ENCODE data around the gene SYNCRIP. TPM values are rescaled to one million over a fixed set of nuclear protein-coding genes. Genes with fewer than 3 reads are reported as not detected.

SYNCRIP gene
- total and polyA plus RNA-seq, 2 of the 13 experiments (the other 11 are each of a cell fraction or from before 2014, with no cell fraction given) = 8.1 to 112 TPM

- peak; percentile 78 to 86 for TF ChIP-seq MAFK (conservative IDR thresholded peaks at IDR 0.05 in 1 of 2, IDR thresholded peaks at IDR 0.05 in 1 of 2; ENCODE audit: low read length in 2 of 2)
- TF ChIP-seq SIX1 (CRISPR knock-in tag; IDR thresholded peaks at IDR 0.05; ENCODE audit: borderline replicate concordance) = no peak
- TF ChIP-seq MAFF (IDR thresholded peaks at IDR 0.05; ENCODE audit: low read depth, low read length) = peak; percentile 76
- peaks cover 0 to 4% of the 10 kb centered on the region in 2 experiments; a peak in 1 of 5 replicates for H3K27me3 ChIP-seq (ENCODE audit: control insufficient read depth in 1 of 2, insufficient read depth in 2 of 2, low read length in 2 of 2)
- peak overlapping the region in 1 of 3 experiments; percentile 89; a peak in 1 of 6 replicates for H3K4me3 ChIP-seq (replicated peaks in 1 of 3; ENCODE audit: insufficient read depth in 1 of 3, low read depth in 2 of 3, low read length in 3 of 3)
- intact Hi-C loops (cut with micrococcal nuclease; ENCODE audit: unreplicated experiment) = loop anchor here (5.0 kb wide), 2 partner anchors 34 to 86 kb away; no protein-coding TSS in a partner anchor
- 0 out of 5 replicates have a peak, but pooled peaks cover 0 to 2% of the 10 kb centered on the region in 2 experiments for H3K36me3 ChIP-seq (replicated peaks in 1 of 2; ENCODE audit: control insufficient read depth in 1 of 2, insufficient read depth in 2 of 2, low read length in 2 of 2)
- H3K27ac ChIP-seq (ENCODE audit: extremely low read length, insufficient read depth, low read length) = no peak overlapping the region
- no peak for ATAC-seq
- FAIRE-seq = no peak
- POLR2A ChIA-PET = interaction anchor here (1.6 to 3.7 kb wide), 2 partner anchors 86 to 186 kb away, joined by 4 to 44 read pairs; no protein-coding TSS in a partner anchor
- H3K9me3 ChIP-seq (ENCODE audit: low read length) = no peaks in the 10 kb centered on the region
- DNase-seq (ENCODE audit: low spot score) = no peak
- peak overlapping the region; percentile 89 for H3K4me2 ChIP-seq (ENCODE audit: low read depth, low read length)
- no TSS peak for BruUV-seq (replicated peaks)
- CTCF ChIA-PET (ENCODE audit: low intra/inter-chr PET ratio, low total read pairs) = no interaction called here
- no peak overlapping the region for H2AFZ ChIP-seq (ENCODE audit: low read length)
- 97% methylated on average over 1 of the region's 1 CpG for WGBS (ENCODE audit: low lambda C conversion rate)
- H3K4me1 ChIP-seq (ENCODE audit: insufficient read depth, low read length) = peaks cover 34% of the 10 kb centered on the region
- peaks cover 54% of the 10 kb centered on the region for H3K79me2 ChIP-seq (ENCODE audit: insufficient read depth, low read length)
- peaks cover 15% of the 10 kb centered on the region; the same call in 1 of the 2 replicates for H4K20me1 ChIP-seq (ENCODE audit: insufficient read depth, low read length)
- in situ Hi-C loops (cut with HindIII; ENCODE audit: extremely low pct_ligation_motif_present, low pct_unique_long_range_greater_than_20kb) = no loop called here
- H3K9ac ChIP-seq (ENCODE audit: insufficient read depth, low read depth, low read length) = no peak overlapping the region
Observed at GRCh38 chr6:85591207-85591606, 51.5 kb downstream of the SYNCRIP start.

GRCh38 chr6:85585741-85586140 lies 56.9 kb downstream of the SYNCRIP start:
- BruUV-seq (replicated peaks) = no TSS peak
- CTCF ChIA-PET (ENCODE audit: low intra/inter-chr PET ratio, low total read pairs) = no interaction called here
- 0 out of 5 replicates have a peak, but pooled peaks cover 0 to 2% of the 10 kb centered on the region in 2 experiments for H3K36me3 ChIP-seq (replicated peaks in 1 of 2; ENCODE audit: control insufficient read depth in 1 of 2, insufficient read depth in 2 of 2, low read length in 2 of 2)

More at GRCh38 chr6:85585741-85586140, 56.9 kb downstream of the SYNCRIP start:
- in situ Hi-C loops (cut with HindIII; ENCODE audit: extremely low pct_ligation_motif_present, low pct_unique_long_range_greater_than_20kb) (no loop called here), intact Hi-C loops (cut with micrococcal nuclease; ENCODE audit: unreplicated experiment) (no loop called here)
- DNase-seq (ENCODE audit: low spot score) = no peak
- TF ChIP-seq NFAT5 (CRISPR knock-in tag; IDR thresholded peaks at IDR 0.05) (no peak), GZF1 (CRISPR knock-in tag; IDR thresholded peaks at IDR 0.05) (no peak), ZNF326 (CRISPR knock-in tag; IDR thresholded peaks at IDR 0.05; ENCODE audit: borderline replicate concordance) (no peak), CEBPG (CRISPR knock-in tag; IDR thresholded peaks at IDR 0.05) (peak; percentile 21; the same call in 1 of the 2 replicates), CEBPB (IDR thresholded peaks at IDR 0.05; ENCODE audit: borderline replicate concordance, low read depth, low read length) (peak; percentile 75; the same call in 1 of the 2 replicates)
- no peaks in the 10 kb centered on the region for H3K27me3 ChIP-seq (ENCODE audit: control insufficient read depth in 1 of 2, insufficient read depth in 2 of 2, low read length in 2 of 2)
- ATAC-seq = no peak
- H4K20me1 ChIP-seq (ENCODE audit: insufficient read depth, low read length) = peaks cover 1% of the 10 kb centered on the region; the same call in 1 of the 2 replicates
- H3K27ac ChIP-seq (ENCODE audit: extremely low read length, insufficient read depth, low read length) = no peak overlapping the region
- FAIRE-seq = no peak
- no peak overlapping the region for H3K9ac ChIP-seq (ENCODE audit: insufficient read depth, low read depth, low read length)
- WGBS (ENCODE audit: low lambda C conversion rate) = 95% methylated on average over 3 of the region's 3 CpGs
- no peak overlapping the region for H3K4me3 ChIP-seq (replicated peaks in 1 of 3; ENCODE audit: insufficient read depth in 1 of 3, low read depth in 2 of 3, low read length in 3 of 3)
- peaks cover 13% of the 10 kb centered on the region; the same call in 1 of the 2 replicates for H3K9me3 ChIP-seq (ENCODE audit: low read length)
- H3K4me1 ChIP-seq (ENCODE audit: insufficient read depth, low read length) = peaks cover 20% of the 10 kb centered on the region
- H3K79me2 ChIP-seq (ENCODE audit: insufficient read depth, low read length) = peaks cover 75% of the 10 kb centered on the region
- no peak overlapping the region for H3K4me2 ChIP-seq (ENCODE audit: low read depth, low read length)
- no peak overlapping the region for H2AFZ ChIP-seq (ENCODE audit: low read length)
- POLR2A ChIA-PET = interaction anchor here (0.9 kb wide), 1 partner anchor 58 kb away, joined by 3 read pairs; no protein-coding TSS in a partner anchor

Data from HepG2 (cell line).